Suprapubic skin (tissue), 4 donors: ENCODE results near the gene LINC00632. TPM values are rescaled to one million over a fixed set of nuclear protein-coding genes. Genes with fewer than 3 reads are reported as not detected.
A peak's percentile ranks its signal among the peaks of the same experiment; 100 is the strongest.

Experiments
- DNase-seq, 2 donors: peaks; one replicate each; pipeline ENCODE4 v3.0.0-alpha.2; 2019; ENCODE audit warnings: low spot score in 2 of 2
- H3K27ac ChIP-seq: fragments of 200-600 bp; sonication (generic); one replicate; pipeline ENCODE4 v1.5.1; 2019
- H3K27me3 ChIP-seq: fragments of 200-600 bp; sonication (generic); one replicate; pipeline ENCODE4 v1.5.1; 2019
- H3K36me3 ChIP-seq: fragments of 200-600 bp; sonication (generic); one replicate; pipeline ENCODE4 v1.5.1; 2019
- H3K4me1 ChIP-seq: fragments of 200-600 bp; sonication (generic); one replicate; pipeline ENCODE4 v1.5.1; 2019
- H3K4me3 ChIP-seq: fragments of 200-600 bp; sonication (generic); one replicate; pipeline ENCODE4 v1.5.1; 2019; ENCODE audit warnings: mild to moderate bottlenecking
- H3K9me3 ChIP-seq: fragments of 200-600 bp; sonication (generic); one replicate; pipeline ENCODE4 v1.5.1; 2019
- CTCF ChIP-seq, 2 donors: fragments of 200-600 bp in 1 of 2; fragments of 450-650 bp in 1 of 2; sonication (generic) in 1 of 2; IDR thresholded peaks; one replicate each; pipeline ENCODE4 v1.5.1; 2016 to 2019; ENCODE audit warnings: antibody characterized with exemption in 2 of 2, mild to moderate bottlenecking in 1 of 2, moderate library complexity in 1 of 2
- EP300 ChIP-seq: sonication (generic); formaldehyde crosslinking; IDR thresholded peaks from one replicate; pipeline ENCODE4 v1.6.1; 2017; ENCODE audit warnings: antibody characterized with exemption
- POLR2A ChIP-seq, 2 donors: fragments of 450-650 bp; IDR thresholded peaks; one replicate each; pipeline ENCODE4 v1.6.1; 2017; ENCODE audit warnings: antibody characterized with exemption in 2 of 2, mild to moderate bottlenecking in 2 of 2, moderate library complexity in 2 of 2
- POLR2AphosphoS5 ChIP-seq, 3 donors: sonication (generic); formaldehyde crosslinking; IDR thresholded peaks; one replicate each; pipeline ENCODE4 v1.6.1; 2017; ENCODE audit warnings: antibody characterized with exemption in 3 of 3
- WGBS: methylation state at CpG from one replicate; pipeline ENCODE4 v1.1.5; 2018; 5-methylcytosine and 5-hydroxymethylcytosine counted together
- total RNA-seq, 4 donors: library from RNA; depleted of rRNA; stranded (reverse); fragments of >200 nt; gene quantifications; one replicate each; pipeline ENCODE4 v1.1.0, GENCODE V29; 2016

The LINC00632 gene
- total RNA-seq, 4 donors from 2014 or later, result 95.8 to 250 (median 154) TPM

GRCh38 chrX:140733766-140734342 lies 24.3 kb downstream of the LINC00632 start:
- DNase-seq, result no peak
- H3K4me1 ChIP-seq, result no peaks in the 10 kb centered on the region
- H3K27ac ChIP-seq, result no peak overlapping the region
- no peak overlapping the region for H3K4me3 ChIP-seq
- 24% methylated on average over 10 of the region's 10 CpGs for WGBS
- TF ChIP-seq POLR2A (IDR thresholded peaks at IDR 0.05) (no peak), CTCF (IDR thresholded peaks at IDR 0.05) (peak; percentile 39 to 52)
- H3K36me3 ChIP-seq, result no peaks in the 10 kb centered on the region
- no peaks in the 10 kb centered on the region for H3K27me3 ChIP-seq
- H3K9me3 ChIP-seq, result no peaks in the 10 kb centered on the region

GRCh38 chrX:140744085-140744484 lies 34.5 kb downstream of the LINC00632 start:
- no peak overlapping the region for H3K27ac ChIP-seq
- DNase-seq, result no peak
- H3K4me3 ChIP-seq, result no peak overlapping the region
- H3K9me3 ChIP-seq, result no peaks in the 10 kb centered on the region
- H3K36me3 ChIP-seq, result no peaks in the 10 kb centered on the region
- no peak for TF ChIP-seq CTCF (IDR thresholded peaks at IDR 0.05)
- no peak for TF ChIP-seq EP300
- no peak for TF ChIP-seq POLR2A (IDR thresholded peaks at IDR 0.05)
- TF ChIP-seq POLR2AphosphoS5 (IDR thresholded peaks at IDR 0.05), result no peak
- H3K27me3 ChIP-seq, result no peaks in the 10 kb centered on the region
- no peaks in the 10 kb centered on the region for H3K4me1 ChIP-seq

GRCh38 chrX:140756941-140757340 lies 47.4 kb downstream of the LINC00632 start:
- no peak for DNase-seq
- no peaks in the 10 kb centered on the region for H3K27me3 ChIP-seq
- no peak overlapping the region for H3K4me3 ChIP-seq
- WGBS, result 30% methylated on average over 6 of the region's 6 CpGs
- no peaks in the 10 kb centered on the region for H3K4me1 ChIP-seq
- no peaks in the 10 kb centered on the region for H3K9me3 ChIP-seq
- TF ChIP-seq EP300 (no peak), CTCF (IDR thresholded peaks at IDR 0.05) (no peak), POLR2A (IDR thresholded peaks at IDR 0.05) (no peak), POLR2AphosphoS5 (IDR thresholded peaks at IDR 0.05) (no peak)
- no peak overlapping the region for H3K27ac ChIP-seq
- no peaks in the 10 kb centered on the region for H3K36me3 ChIP-seq

GRCh38 chrX:140762061-140762460 lies 52.5 kb downstream of the LINC00632 start:
- Histone ChIP-seq H3K36me3 (no peaks in the 10 kb centered on the region), H3K4me1 (no peaks in the 10 kb centered on the region), H3K9me3 (no peaks in the 10 kb centered on the region), H3K27ac (no peak overlapping the region), H3K27me3 (no peaks in the 10 kb centered on the region), H3K4me3 (no peak overlapping the region)
- 3% methylated on average over 7 of the region's 7 CpGs for WGBS
- no peak for DNase-seq
- TF ChIP-seq CTCF (IDR thresholded peaks at IDR 0.05), result peak; percentile 29 to 50
- no peak for TF ChIP-seq POLR2AphosphoS5 (IDR thresholded peaks at IDR 0.05)

GRCh38 chrX:140764401-140764919 lies 54.9 kb downstream of the LINC00632 start:
- DNase-seq, result peak; percentile 61 to 66
- Histone ChIP-seq H3K27me3 (no peaks in the 10 kb centered on the region), H3K36me3 (no peaks in the 10 kb centered on the region), H3K4me1 (no peaks in the 10 kb centered on the region), H3K9me3 (no peaks in the 10 kb centered on the region), H3K27ac (peak overlapping the region; percentile 54), H3K4me3 (peak overlapping the region; percentile 49)
- no peak for TF ChIP-seq CTCF (IDR thresholded peaks at IDR 0.05)
- no peak for TF ChIP-seq POLR2A (IDR thresholded peaks at IDR 0.05)
- TF ChIP-seq POLR2AphosphoS5 (IDR thresholded peaks at IDR 0.05), result no peak
- no peak for TF ChIP-seq EP300
- WGBS, result 23% methylated on average over 17 of the region's 31 CpGs
